Neural progenitor cell (in vitro differentiated cells): Measurements from ENCODE around the gene UPF3A. TPM values are rescaled to one million over a fixed set of nuclear protein-coding genes. Genes with fewer than 3 reads are reported as not detected.
"Not testable (repeated sequence)": the region's sequence is repeated elsewhere in the genome, so short reads cannot be mapped to it uniquely, and the experiment has no call there.

ENCODE experiments used
- DNase-seq: peaks from one replicate; pipeline ENCODE4 v3.0.0-alpha.2; 2016; ENCODE audit warnings: low spot score
- H2AFZ ChIP-seq: fragments of 200-600 bp; sonication (generic); replicated peaks from 2 replicates; pipeline ENCODE4 v1.6.1; 2016; ENCODE audit warnings: antibody characterized with exemption
- H3F3A ChIP-seq: fragments of 200-600 bp; sonication (generic); 2 replicates; pipeline ENCODE4 v1.6.1; 2016; ENCODE audit warnings: antibody characterized with exemption, low read depth
- H3K27ac ChIP-seq: fragments of 200-600 bp; sonication (generic); 2 replicates; pipeline ENCODE4 v1.5.1; 2016; ENCODE audit warnings: mild to moderate bottlenecking
- H3K27me3 ChIP-seq: fragments of 200-600 bp; sonication (generic); 2 replicates; pipeline ENCODE4 v1.6.1; 2016; ENCODE audit warnings: mild to moderate bottlenecking, moderate library complexity
- H3K36me3 ChIP-seq: fragments of 200-600 bp; sonication (generic); 2 replicates; pipeline ENCODE4 v1.5.1; 2016
- H3K4me1 ChIP-seq: fragments of 200-600 bp; sonication (generic); 2 replicates; pipeline ENCODE4 v1.6.1; 2016; ENCODE audit warnings: mixed run types
- H3K4me2 ChIP-seq: fragments of 200-600 bp; sonication (generic); 2 replicates; pipeline ENCODE4 v1.6.1; 2016
- H3K4me3 ChIP-seq: fragments of 200-600 bp; sonication (generic); 2 replicates; pipeline ENCODE4 v1.5.1; 2016
- H3K79me2 ChIP-seq: fragments of 200-600 bp; sonication (generic); 2 replicates; pipeline ENCODE4 v1.6.1; 2016; ENCODE audit warnings: low read depth
- H3K9ac ChIP-seq: fragments of 200-600 bp; sonication (generic); 2 replicates; pipeline ENCODE4 v1.6.1; 2016
- H3K9me3 ChIP-seq: fragments of 200-600 bp; sonication (generic); 2 replicates; pipeline ENCODE4 v1.5.1; 2016; ENCODE audit warnings: low read depth
- H4K20me1 ChIP-seq: fragments of 200-600 bp; sonication (generic); 2 replicates; pipeline ENCODE4 v1.6.1; 2016; ENCODE audit warnings: low read depth
- H3K27ac Mint-ChIP-seq: 3 replicates; pipeline ENCODE4 v1.8.0; 2021; ENCODE audit warnings: mixed read lengths
- H3K27me3 Mint-ChIP-seq: 2 replicates; pipeline ENCODE4 v1.8.0; 2022; ENCODE audit warnings: low read depth, mild to moderate bottlenecking, inconsistent platforms, moderate library complexity, mixed read lengths; ENCODE audit not compliant: insufficient read depth
- H3K36me3 Mint-ChIP-seq: 3 replicates; pipeline ENCODE4 v1.8.0; 2021; ENCODE audit warnings: mixed read lengths
- H3K4me1 Mint-ChIP-seq: 3 replicates; pipeline ENCODE4 v1.8.0; 2021; ENCODE audit warnings: mixed read lengths
- H3K4me3 Mint-ChIP-seq: 3 replicates; pipeline ENCODE4 v1.8.0; 2021; ENCODE audit warnings: mild to moderate bottlenecking, moderate library complexity, mixed read lengths
- H3K9me3 Mint-ChIP-seq: 3 replicates; pipeline ENCODE4 v1.8.0; 2020; ENCODE audit warnings: mixed read lengths
- CTCF ChIP-seq: fragments of 200-600 bp; sonication (generic); IDR thresholded peaks from 2 replicates; pipeline ENCODE4 v1.5.1; 2017; ENCODE audit warnings: antibody characterized with exemption, mild to moderate bottlenecking
- EZH2 ChIP-seq: fragments of 200-600 bp; sonication (generic); IDR thresholded peaks from 2 replicates; pipeline ENCODE4 v1.6.1; 2017; ENCODE audit warnings: antibody characterized with exemption, mild to moderate bottlenecking, moderate library complexity
- EZH2phosphoT487 ChIP-seq: fragments of 200-600 bp; sonication (generic); IDR thresholded peaks from 2 replicates; pipeline ENCODE4 v1.6.1; 2017; ENCODE audit warnings: antibody characterized with exemption
- microRNA-seq: library from miRNA; unstranded; fragments of <30 nt; microRNA quantifications from one replicate; pipeline ENCODE4, GENCODE V29; 2016
- small RNA-seq: library from RNA; depleted of rRNA; stranded (forward); fragments of <200 nt; gene quantifications from one replicate; pipeline ENCODE3, GENCODE V24; 2015
- total RNA-seq: library from RNA; depleted of rRNA; stranded (reverse); fragments of >200 nt; gene quantifications from 2 replicates; pipeline ENCODE4 v1.2.3, GENCODE V29; 2015; ENCODE audit warnings: low replicate concordance

Gene UPF3A
- total RNA-seq, 1 donor from 2014 or later = 74.4 TPM

GRCh38 chr13:114341003-114341777, 59.8 kb downstream of the UPF3A start:
- Mint-ChIP-seq H3K27ac (no peak overlapping the region), H3K36me3 (peaks cover 2% of the 10 kb centered on the region), H3K9me3 (no peaks in the 10 kb centered on the region), H3K27me3 (peaks cover 4% of the 10 kb centered on the region), H3K4me1 (peaks cover 3% of the 10 kb centered on the region), H3K4me3 (no peak overlapping the region)
- Histone ChIP-seq H3K4me1 (peaks cover 25% of the 10 kb centered on the region), H3K36me3 (no peaks in the 10 kb centered on the region), H3F3A (peaks cover 15% of the 10 kb centered on the region), H3K4me3 (no peak overlapping the region), H2AFZ (peak overlapping the region; percentile 20), H3K4me2 (no peak overlapping the region), H3K9ac (no peak overlapping the region), H4K20me1 (no peaks in the 10 kb centered on the region), H3K9me3 (no peaks in the 10 kb centered on the region), H3K27me3 (no peaks in the 10 kb centered on the region), H3K27ac (peak overlapping the region; percentile 49), H3K79me2 (no peaks in the 10 kb centered on the region)
- TF ChIP-seq EZH2phosphoT487 (no peak), EZH2 (no peak), CTCF (no peak)
- DNase-seq = no peak

GRCh38 chr13:114347256-114347655, 65.9 kb downstream of the UPF3A start:
- not testable (repeated sequence) for H3K9me3 Mint-ChIP-seq, H3K9me3 ChIP-seq, H4K20me1 ChIP-seq, H3K36me3 Mint-ChIP-seq, H3K4me3 Mint-ChIP-seq, H3K4me3 ChIP-seq, DNase-seq, H3F3A ChIP-seq, H3K36me3 ChIP-seq, H3K27ac Mint-ChIP-seq, H3K27me3 ChIP-seq, H3K4me1 Mint-ChIP-seq, H2AFZ ChIP-seq, H3K27ac ChIP-seq, H3K9ac ChIP-seq, H3K27me3 Mint-ChIP-seq, H3K4me2 ChIP-seq, H3K79me2 ChIP-seq
- H3K4me1 ChIP-seq = peaks cover 22% of the 10 kb centered on the region

GRCh38 chr13:114352763-114353162, 71.4 kb downstream of the UPF3A start:
- not testable (repeated sequence) for H3K9ac ChIP-seq, H3K4me2 ChIP-seq, H3F3A ChIP-seq, H4K20me1 ChIP-seq, H3K36me3 ChIP-seq, H2AFZ ChIP-seq, DNase-seq, H3K27me3 ChIP-seq, H3K4me3 ChIP-seq, H3K27ac Mint-ChIP-seq, H3K36me3 Mint-ChIP-seq, H3K27me3 Mint-ChIP-seq, H3K9me3 ChIP-seq, H3K4me1 Mint-ChIP-seq, H3K27ac ChIP-seq, H3K4me3 Mint-ChIP-seq, H3K9me3 Mint-ChIP-seq, H3K79me2 ChIP-seq, H3K4me1 ChIP-seq
- TF ChIP-seq CTCF = peak; percentile 39

- not testable (repeated sequence) for H3K9me3 Mint-ChIP-seq, H3K27ac ChIP-seq, H4K20me1 ChIP-seq, H3K36me3 Mint-ChIP-seq, H2AFZ ChIP-seq, H3K27me3 Mint-ChIP-seq, H3F3A ChIP-seq, H3K9me3 ChIP-seq, H3K4me1 Mint-ChIP-seq, H3K79me2 ChIP-seq, H3K4me2 ChIP-seq, DNase-seq, H3K9ac ChIP-seq, H3K4me1 ChIP-seq, H3K4me3 ChIP-seq, H3K36me3 ChIP-seq, H3K27ac Mint-ChIP-seq, H3K27me3 ChIP-seq, H3K4me3 Mint-ChIP-seq
Measured at GRCh38 chr13:114353382-114353781, 72.0 kb downstream of the UPF3A start.

Small RNA genes within 50 kb of the gene (microRNA-seq; reads per million reads assigned to microRNA genes)
- gene MIR4502 (not detected), gene MIR548AR (not detected)

Small RNA genes within 50 kb of the gene (small RNA-seq; reads per million reads assigned to genes)
- gene MIR4502 (not detected), gene MIR548AR (not detected)

Other genes with a start within 250 kb of the UPF3A start
- 2.9 and 6.0 TPM in 2 replicates for gene RASA3, start 149.0 kb upstream of the UPF3A start, total RNA-seq
- not detected in 2 replicates for gene CFAP97D2, start 102.3 kb upstream of the UPF3A start, total RNA-seq
- 53.1 and 69.6 TPM in 2 replicates for gene CDC16, start 46.7 kb upstream of the UPF3A start, total RNA-seq
- 25.4 and 35.3 TPM in 2 replicates for gene CHAMP1, start 32.9 kb downstream of the UPF3A start, total RNA-seq